ENCODE data around the gene CACNA2D2. TPM values are rescaled to one million over a fixed set of nuclear protein-coding genes. Genes with fewer than 3 reads are reported as not detected.

The CACNA2D2 gene
- total RNA-seq, 4 donors from 2014 or later, result 1.1 to 2.0 (median 1.6) TPM

DNA sequence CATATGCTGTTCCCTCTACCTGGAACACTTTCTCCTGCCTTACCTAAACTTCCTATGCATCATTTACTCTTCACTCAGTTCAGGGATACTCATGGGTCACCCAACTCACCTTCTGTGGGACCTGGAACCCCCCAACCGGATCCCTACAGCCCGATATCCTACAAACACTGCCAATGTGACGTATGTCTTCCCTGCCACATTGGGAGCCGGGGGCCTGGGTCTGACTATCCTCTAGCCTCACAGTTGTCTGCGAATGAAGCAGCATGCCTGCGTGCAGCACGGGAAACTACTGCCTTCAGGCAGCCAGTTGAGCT lies 153.3 kb downstream of the CACNA2D2 start:
- 2 to 3% methylated on average over 7 of the region's 7 CpGs for WGBS, 2 donors
- intact Hi-C loops (cut with DNase I; ENCODE audit: low total_unique reads), result no loop called here
- peak overlapping the region; percentile 49 for H3K4me3 ChIP-seq (ENCODE audit: low read depth, poor library complexity, severe bottlenecking)
- TF ChIP-seq, protein P1, sequence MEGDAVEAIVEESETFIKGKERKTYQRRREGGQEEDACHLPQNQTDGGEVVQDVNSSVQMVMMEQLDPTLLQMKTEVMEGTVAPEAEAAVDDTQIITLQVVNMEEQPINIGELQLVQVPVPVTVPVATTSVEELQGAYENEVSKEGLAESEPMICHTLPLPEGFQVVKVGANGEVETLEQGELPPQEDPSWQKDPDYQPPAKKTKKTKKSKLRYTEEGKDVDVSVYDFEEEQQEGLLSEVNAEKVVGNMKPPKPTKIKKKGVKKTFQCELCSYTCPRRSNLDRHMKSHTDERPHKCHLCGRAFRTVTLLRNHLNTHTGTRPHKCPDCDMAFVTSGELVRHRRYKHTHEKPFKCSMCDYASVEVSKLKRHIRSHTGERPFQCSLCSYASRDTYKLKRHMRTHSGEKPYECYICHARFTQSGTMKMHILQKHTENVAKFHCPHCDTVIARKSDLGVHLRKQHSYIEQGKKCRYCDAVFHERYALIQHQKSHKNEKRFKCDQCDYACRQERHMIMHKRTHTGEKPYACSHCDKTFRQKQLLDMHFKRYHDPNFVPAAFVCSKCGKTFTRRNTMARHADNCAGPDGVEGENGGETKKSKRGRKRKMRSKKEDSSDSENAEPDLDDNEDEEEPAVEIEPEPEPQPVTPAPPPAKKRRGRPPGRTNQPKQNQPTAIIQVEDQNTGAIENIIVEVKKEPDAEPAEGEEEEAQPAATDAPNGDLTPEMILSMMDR (IDR thresholded peaks at IDR 0.05), result no peak
- no peak for TF ChIP-seq POLR2A (IDR thresholded peaks at IDR 0.05)
- DNase-seq (ENCODE audit: low spot score in 2 of 2), result no peak

GRCh38 chr3:50347187-50347813 lies 156.1 kb downstream of the CACNA2D2 start:
- 25 to 27% methylated on average over 14 of the region's 14 CpGs for WGBS, 2 donors
- intact Hi-C loops (cut with DNase I; ENCODE audit: low total_unique reads), result loop anchor here (5.0 kb wide), 1 partner anchor 200 kb away; no protein-coding TSS in a partner anchor
- DNase-seq (ENCODE audit: low spot score in 2 of 2), result no peak
- H3K4me3 ChIP-seq (ENCODE audit: low read depth, poor library complexity, severe bottlenecking), result no peak overlapping the region
- no peak for TF ChIP-seq POLR2A (IDR thresholded peaks at IDR 0.05)
- TF ChIP-seq, protein P1 (IDR thresholded peaks at IDR 0.05), result no peak

DNA sequence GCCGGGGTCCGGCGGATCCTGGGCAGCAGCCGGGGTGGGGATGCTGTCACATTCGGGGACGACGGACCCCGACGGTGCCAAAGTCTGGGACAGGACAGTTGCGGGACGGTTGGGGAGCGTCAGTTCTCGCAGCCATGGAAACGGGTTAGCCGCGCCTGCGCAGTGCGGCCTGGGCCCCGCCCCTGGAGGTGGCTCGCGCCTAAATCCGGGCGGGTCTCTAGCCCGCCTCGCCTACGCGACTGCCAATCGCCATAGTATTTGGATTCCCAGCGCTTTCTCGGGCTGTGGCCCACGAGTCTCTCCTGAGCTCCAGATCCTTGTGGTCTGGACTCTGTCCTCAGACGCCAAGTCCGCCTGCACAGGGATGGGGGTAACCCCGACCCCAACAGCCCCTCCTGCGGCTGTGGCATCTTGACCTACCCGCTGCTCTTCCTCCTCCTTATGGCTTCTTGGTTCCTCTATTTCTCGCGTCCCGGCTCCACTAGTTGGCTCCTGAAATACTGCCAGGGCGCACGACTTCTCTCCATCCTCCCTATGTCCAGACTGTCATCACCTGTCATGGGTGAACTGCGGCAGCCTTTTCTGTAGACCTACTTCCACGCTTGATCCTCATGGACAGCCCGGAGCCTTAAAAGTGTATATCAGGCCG lies 157.7 kb downstream of the CACNA2D2 start, which contains the start of gene ZMYND10:
ZMYND10 (minus strand) TSS at position 147 of the 649 bp plus-strand sequence. CDS start 153 bp downstream, outside the sequence.
- 12 to 13% methylated on average over 30 to 44 of the region's 45 CpGs for WGBS, 2 donors
- TF ChIP-seq POLR2A (IDR thresholded peaks at IDR 0.05), result no peak
- TF ChIP-seq, protein P1 (IDR thresholded peaks at IDR 0.05), result no peak

GRCh38 chr3:50345008-50345407 lies 158.4 kb downstream of the CACNA2D2 start:
- DNase-seq (ENCODE audit: low spot score in 2 of 2), result no peak
- intact Hi-C loops (cut with DNase I; ENCODE audit: low total_unique reads), result loop anchor here (5.0 kb wide), 1 partner anchor 202 kb away; no protein-coding TSS in a partner anchor
- no peak overlapping the region for H3K4me3 ChIP-seq (ENCODE audit: low read depth, poor library complexity, severe bottlenecking)
- TF ChIP-seq, protein P1 (IDR thresholded peaks at IDR 0.05), result no peak
- TF ChIP-seq POLR2A (IDR thresholded peaks at IDR 0.05), result no peak
- WGBS, 2 donors, result 65 to 70% methylated on average over 6 to 8 of the region's 8 CpGs

More for the DNA sequence above, 157.7 kb downstream of the CACNA2D2 start, which contains the start of gene ZMYND10:
- H3K4me3 ChIP-seq (ENCODE audit: low read depth, poor library complexity, severe bottlenecking), result no peak within 1 kb of the TSS
- intact Hi-C loops (cut with DNase I; ENCODE audit: low total_unique reads), result loop anchor here (5.0 kb wide), 1 partner anchor 202 kb away; no protein-coding TSS in a partner anchor
- peak; percentile 59 to 95 for DNase-seq (ENCODE audit: low spot score in 2 of 2)

DNA sequence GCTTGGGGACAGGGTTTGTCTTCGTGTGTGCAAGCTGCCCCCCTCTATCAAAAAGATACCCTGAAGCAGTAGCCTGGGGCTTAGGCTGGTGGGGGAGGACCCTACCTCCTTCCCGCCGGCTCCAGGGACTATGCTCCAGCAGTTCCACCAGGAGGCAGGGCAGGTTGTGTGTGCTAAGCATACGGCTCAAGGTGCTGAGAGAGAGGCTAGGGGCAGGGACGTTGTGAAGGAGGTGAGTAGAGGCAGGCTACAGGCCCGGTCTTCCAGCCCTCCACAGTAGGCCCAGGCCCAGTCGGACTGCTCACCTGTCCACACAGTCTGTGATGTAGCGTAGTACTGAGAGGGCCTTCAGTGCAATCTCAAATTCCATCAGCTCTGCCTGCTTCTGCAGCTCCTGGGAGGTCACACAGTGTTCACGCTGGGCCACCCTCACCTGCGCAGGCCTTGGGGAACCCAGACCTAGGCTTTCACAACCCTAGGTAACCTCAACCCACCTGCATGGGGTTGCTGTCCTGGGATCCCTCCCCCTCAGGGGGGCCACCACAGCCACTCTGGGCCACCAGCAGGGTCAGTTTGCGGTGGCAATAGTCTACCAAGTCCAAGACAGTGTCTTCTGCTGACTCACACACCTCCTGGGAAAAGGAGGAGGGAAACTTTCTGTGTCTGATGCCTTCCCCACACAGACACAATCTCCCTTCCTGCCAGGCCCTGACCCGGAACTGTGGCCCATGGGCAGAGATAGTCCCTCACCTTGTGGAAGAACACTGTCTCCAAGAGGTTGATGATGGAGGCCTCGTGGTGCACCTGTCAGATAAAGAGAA lies 160.4 kb downstream of the CACNA2D2 start:
- H3K4me3 ChIP-seq (ENCODE audit: low read depth, poor library complexity, severe bottlenecking), result no peak overlapping the region
- 76 to 79% methylated on average over 12 to 13 of the region's 13 CpGs for WGBS, 2 donors
- no peak for DNase-seq (ENCODE audit: low spot score in 2 of 2)
- intact Hi-C loops (cut with DNase I; ENCODE audit: low total_unique reads), result no loop called here
- TF ChIP-seq, protein P1 (IDR thresholded peaks at IDR 0.05), result no peak
- no peak for TF ChIP-seq POLR2A (IDR thresholded peaks at IDR 0.05)

Data from lower leg skin (tissue), 4 donors.